GM12878 (cell line): ENCODE measurements around the gene BRF1. TPM values are rescaled to one million over a fixed set of nuclear protein-coding genes. Genes with fewer than 3 reads are reported as not detected.

Source experiments
- ATAC-seq: fragments of 200-7000 bp; cut with Tn5 transposase; 3 replicates; pipeline ENCODE4 v1.9.1; 2020; ENCODE audit warnings: mild to moderate bottlenecking, moderate library complexity
- BruUV-seq: library from RNA; stranded (reverse); fragments of 400-500 nt; replicated peaks from 2 replicates; lab custom pipeline; 2021; lab: Mats Ljungman, UMichigan
- CTCF ChIA-PET: fragments of 300-600 bp; sonication (Branson Sonifier 250); formaldehyde crosslinking; extraction: SDS; loops from one replicate; lab custom pipeline; 2021; ENCODE audit warnings: inconsistent platforms; lab: Yijun Ruan, JAX
- POLR2A ChIA-PET: fragments of 350-600 bp; formaldehyde crosslinking; extraction: SDS; loops from one replicate; lab custom pipeline; 2021; ENCODE audit warnings: inconsistent platforms; lab: Charles Lee
- RAD21 ChIA-PET: fragments of 300-600 bp; sonication (Branson Sonifier 250); formaldehyde crosslinking; loops from one replicate; lab custom pipeline; 2023; ENCODE audit warnings: antibody characterized with exemption; ENCODE audit not compliant: unreplicated experiment; lab: Charles Lee
- SMC1A ChIA-PET: fragments of 300-600 bp; sonication (Branson Sonifier 250); formaldehyde crosslinking; loops from one replicate; lab custom pipeline; 2023; ENCODE audit not compliant: unreplicated experiment, uncharacterized antibody; lab: Charles Lee
- DNase-seq: peaks from one replicate; pipeline ENCODE4 v3.0.0-alpha.2; 2011; ENCODE audit warnings: low read depth, low spot score
- FAIRE-seq: peaks from 3 replicates; lab custom pipeline; 2011; peaks lifted over from hg19 to GRCh38; lab: Jason Lieb, UNC
- H2AFZ ChIP-seq: 2 replicates; pipeline ENCODE4 v1.6.0; 2011; ENCODE audit warnings: low read depth, low read length, control low read depth; ENCODE audit not compliant: control insufficient read depth
- H3K27ac ChIP-seq: 2 replicates; pipeline ENCODE4 v1.5.1; 2011; ENCODE audit warnings: control low read depth; ENCODE audit not compliant: control insufficient read depth, insufficient read depth
- H3K27me3 ChIP-seq, 2 experiments: replicated peaks in 1 of 2; 2 replicates each; pipeline versions ENCODE4 v1.6.0 to v1.6.1; 2011; ENCODE audit warnings: low read length in 1 of 2; ENCODE audit not compliant: control insufficient read depth in 2 of 2, insufficient read depth in 2 of 2
- H3K36me3 ChIP-seq, 2 experiments: 2 replicates each; pipeline ENCODE4 v1.5.1; 2011; ENCODE audit warnings: low read length in 1 of 2; ENCODE audit not compliant: control insufficient read depth in 2 of 2, insufficient read depth in 2 of 2
- H3K4me1 ChIP-seq: 2 replicates; pipeline ENCODE4 v1.6.1; 2011; ENCODE audit warnings: mild to moderate bottlenecking, low read length, moderate library complexity, mixed read lengths; ENCODE audit not compliant: control insufficient read depth, insufficient read depth
- H3K4me2 ChIP-seq: 2 replicates; pipeline ENCODE4 v1.6.0; 2011; ENCODE audit warnings: control low read depth; ENCODE audit not compliant: control insufficient read depth, insufficient read depth
- H3K4me3 ChIP-seq: fragments of 200-600 bp; sonication (generic); 2 replicates; pipeline ENCODE4 v1.5.1; 2016
- H3K79me2 ChIP-seq: 2 replicates; pipeline ENCODE4 v1.6.0; 2011; ENCODE audit warnings: low read length; ENCODE audit not compliant: control insufficient read depth, insufficient read depth
- H3K9ac ChIP-seq: 2 replicates; pipeline ENCODE4 v1.8.0; 2011; ENCODE audit warnings: low read length, control low read depth, mixed read lengths; ENCODE audit not compliant: control insufficient read depth, insufficient read depth
- H3K9me3 ChIP-seq: replicated peaks from 3 replicates; pipeline ENCODE4 v1.5.1; 2011; ENCODE audit warnings: mild to moderate bottlenecking, low read length; ENCODE audit not compliant: control insufficient read depth, insufficient read depth
- H4K20me1 ChIP-seq: 2 replicates; pipeline ENCODE4 v1.6.0; 2011; ENCODE audit not compliant: control insufficient read depth, insufficient read depth
- EED ChIP-seq: sonication (generic); IDR thresholded peaks from 2 replicates; pipeline ENCODE4 v1.6.1; 2016; ENCODE audit warnings: antibody characterized with exemption, low read depth
- EP300 ChIP-seq, 2 experiments: fragments of 150-350 bp in 1 of 2; IDR thresholded peaks; 2 replicates each; pipeline ENCODE4 v1.6.1; 2011 to 2012; ENCODE audit warnings: low read depth in 2 of 2, low read length in 2 of 2, borderline replicate concordance in 1 of 2, improper control_type of control experiment in 1 of 2, inconsistent platforms in 1 of 2; ENCODE audit not compliant: control insufficient read depth in 1 of 2
- ESRRA ChIP-seq: IDR thresholded peaks from 2 replicates; pipeline ENCODE4 v1.6.1; 2012; ENCODE audit warnings: mild to moderate bottlenecking, low read length, improper control_type of control experiment
- PBX3 ChIP-seq: IDR thresholded peaks from 2 replicates; pipeline ENCODE4 v1.6.1; 2011; ENCODE audit warnings: mild to moderate bottlenecking, low read depth, low read length, moderate library complexity; ENCODE audit not compliant: insufficient replicate concordance
- SMAD1 ChIP-seq: fragments of 450-650 bp; IDR thresholded peaks from 2 replicates; pipeline ENCODE4 v1.6.1; 2018; ENCODE audit warnings: mild to moderate bottlenecking, low read depth; ENCODE audit not compliant: partially characterized antibody
- SP1 ChIP-seq: IDR thresholded peaks from one replicate; pipeline ENCODE4 v1.6.1; 2011; ENCODE audit warnings: low read depth, low read length
- SREBF2 ChIP-seq: IDR thresholded peaks from 2 replicates; pipeline ENCODE4 v1.6.1; 2012; ENCODE audit warnings: mild to moderate bottlenecking, low read length
- SRF ChIP-seq, 2 experiments: IDR thresholded peaks; 2 replicates each; pipeline ENCODE4 v1.6.1; 2011; ENCODE audit warnings: low read depth in 2 of 2, low read length in 2 of 2, mild to moderate bottlenecking in 1 of 2, moderate library complexity in 1 of 2
- SUZ12 ChIP-seq: fragments of 200-600 bp; sonication (generic); IDR thresholded peaks from one replicate; pipeline ENCODE4 v1.6.1; 2018; ENCODE audit warnings: antibody characterized with exemption, mild to moderate bottlenecking; ENCODE audit not compliant: unreplicated experiment
- ZNF384 ChIP-seq: IDR thresholded peaks from 2 replicates; pipeline ENCODE4 v1.6.1; 2012; ENCODE audit warnings: low read depth, mild to moderate bottlenecking, low read length, improper control_type of control experiment, borderline replicate concordance
- WGBS: methylation state at CpG from one replicate; pipeline ENCODE4 v1.1.6; 2016; ENCODE audit warnings: low lambda C conversion rate; ENCODE audit not compliant: insufficient replicate concordance, insufficient coverage; ENCODE audit errors: missing lambda C conversion rate; 5-methylcytosine and 5-hydroxymethylcytosine counted together
- in situ Hi-C: fragments of 300-500 bp; cut with MboI; formaldehyde crosslinking; loops from 9 replicates; pipeline ENCODE4 v1.14.3; 2018; ENCODE audit warnings: mixed read lengths
- intact Hi-C: fragments of 100-400 bp; cut with micrococcal nuclease; formaldehyde crosslinking; loops from one replicate; pipeline ENCODE4 v1.14.2; 2022; ENCODE audit not compliant: unreplicated experiment
- polyA plus RNA-seq, 11 experiments: library from polyadenylated mRNA; depleted of rRNA in 4 of 11; unstranded in 6 of 11; stranded (reverse) in 5 of 11; fragments of >200 nt; fragmentation: Nextera tagmentation in 4 of 11; fragmentation: Illumina TruSeq in 1 of 11; extraction: Ambion mirVana in 4 of 11; extraction: Trizol in 1 of 11; gene quantifications; 1 replicate in 1 of 11; 2 replicates in 10 of 11; pipeline versions ENCODE4 v1.2.1 to v1.2.3, GENCODE V29; 2011 to 2016; ENCODE audit warnings: inconsistent platforms in 2 of 11, missing spikeins in 2 of 11, low read depth in 1 of 11
- total RNA-seq, 4 experiments: library from RNA; depleted of rRNA in 3 of 4; stranded (reverse); fragments of >200 nt in 3 of 4; fragmentation: Illumina TruSeq in 1 of 4; extraction: Trizol in 1 of 4; gene quantifications; 2 replicates each; pipeline versions ENCODE4 v1.2.1 to v1.2.3, GENCODE V29; 2013 to 2021
- TF ChIP-seq, protein P1 (sequence below): fragments of 450-650 bp; conservative IDR thresholded peaks from 2 replicates; pipeline ENCODE4 v1.6.1; 2017; ENCODE audit warnings: mild to moderate bottlenecking, moderate library complexity
- TF ChIP-seq, protein P2 (sequence below): fragments of 150-350 bp; IDR thresholded peaks from 2 replicates; pipeline ENCODE4 v1.6.1; 2014; ENCODE audit warnings: mild to moderate bottlenecking, low read depth, low read length
- TF ChIP-seq, protein P3 (sequence below): fragments of 450-650 bp; IDR thresholded peaks from 2 replicates; pipeline ENCODE4 v1.6.1; 2017; ENCODE audit warnings: mild to moderate bottlenecking, moderate library complexity

BRF1 gene
- total and polyA plus RNA-seq, 10 of the 15 experiments (the other 5 are each of a cell fraction or from before 2014, with no cell fraction given): 0.21 to 33.5 (median 10.7) TPM

DNA sequence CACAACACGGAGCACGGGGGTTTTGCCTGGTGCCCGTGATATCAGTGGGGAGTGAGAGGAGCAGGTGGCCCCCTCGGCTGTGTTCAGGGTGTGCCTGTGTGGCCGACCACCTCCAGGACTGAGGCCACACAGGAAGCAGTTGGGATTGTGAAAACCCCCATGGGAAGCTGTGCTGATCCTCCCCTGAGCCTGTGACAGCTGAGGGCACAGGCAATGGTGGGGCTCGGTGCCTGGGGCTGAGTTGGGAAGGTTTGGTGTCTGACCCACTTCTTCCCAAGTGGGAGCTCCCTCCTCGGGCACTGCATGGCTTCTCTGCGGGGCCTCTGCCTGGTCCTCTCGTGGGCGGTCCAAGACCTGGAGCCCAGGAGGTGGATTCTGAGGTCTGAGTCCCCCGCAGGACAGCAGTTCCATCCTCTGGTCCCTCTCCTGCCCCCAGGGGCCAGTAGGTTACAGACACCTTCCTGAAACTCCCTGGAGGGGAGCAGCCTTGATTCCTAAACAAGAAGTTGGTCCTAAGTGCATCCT, 31.6 kb upstream of the BRF1 start:
- WGBS: 39% methylated on average over 11 of the region's 11 CpGs
- Histone ChIP-seq H3K9ac (no peak overlapping the region), H3K4me1 (peaks cover 3% of the 10 kb centered on the region; the same call in 1 of the 2 replicates), H2AFZ (no peak overlapping the region), H3K9me3 (no peaks in the 10 kb centered on the region), H3K27ac (no peak overlapping the region), H3K4me2 (no peak overlapping the region), H3K4me3 (no peak overlapping the region), H3K27me3 (no peaks in the 10 kb centered on the region), H4K20me1 (no peaks in the 10 kb centered on the region), H3K36me3 (no peaks in the 10 kb centered on the region; a peak in 1 of 4 replicates), H3K79me2 (no peaks in the 10 kb centered on the region)
- RAD21 ChIA-PET: no interaction called here
- SMC1A ChIA-PET: no interaction called here
- FAIRE-seq: no peak
- TF ChIP-seq PBX3 (no peak), EP300 (IDR thresholded peaks at IDR 0.05; ENCODE audit: borderline replicate concordance in 1 of 2, control insufficient read depth in 1 of 2, low read depth in 2 of 2, low read length in 2 of 2) (no peak), ESRRA (no peak), EED (no peak), SRF (IDR thresholded peaks at IDR 0.05; ENCODE audit: low read depth in 2 of 2, low read length in 2 of 2) (no peak), ZNF384 (no peak), SP1 (no peak), SUZ12 (no peak), SMAD1 (no peak), SREBF2 (no peak)
- TF ChIP-seq, protein P1, sequence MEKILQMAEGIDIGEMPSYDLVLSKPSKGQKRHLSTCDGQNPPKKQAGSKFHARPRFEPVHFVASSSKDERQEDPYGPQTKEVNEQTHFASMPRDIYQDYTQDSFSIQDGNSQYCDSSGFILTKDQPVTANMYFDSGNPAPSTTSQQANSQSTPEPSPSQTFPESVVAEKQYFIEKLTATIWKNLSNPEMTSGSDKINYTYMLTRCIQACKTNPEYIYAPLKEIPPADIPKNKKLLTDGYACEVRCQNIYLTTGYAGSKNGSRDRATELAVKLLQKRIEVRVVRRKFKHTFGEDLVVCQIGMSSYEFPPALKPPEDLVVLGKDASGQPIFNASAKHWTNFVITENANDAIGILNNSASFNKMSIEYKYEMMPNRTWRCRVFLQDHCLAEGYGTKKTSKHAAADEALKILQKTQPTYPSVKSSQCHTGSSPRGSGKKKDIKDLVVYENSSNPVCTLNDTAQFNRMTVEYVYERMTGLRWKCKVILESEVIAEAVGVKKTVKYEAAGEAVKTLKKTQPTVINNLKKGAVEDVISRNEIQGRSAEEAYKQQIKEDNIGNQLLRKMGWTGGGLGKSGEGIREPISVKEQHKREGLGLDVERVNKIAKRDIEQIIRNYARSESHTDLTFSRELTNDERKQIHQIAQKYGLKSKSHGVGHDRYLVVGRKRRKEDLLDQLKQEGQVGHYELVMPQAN: no peak
- TF ChIP-seq, protein P2, sequence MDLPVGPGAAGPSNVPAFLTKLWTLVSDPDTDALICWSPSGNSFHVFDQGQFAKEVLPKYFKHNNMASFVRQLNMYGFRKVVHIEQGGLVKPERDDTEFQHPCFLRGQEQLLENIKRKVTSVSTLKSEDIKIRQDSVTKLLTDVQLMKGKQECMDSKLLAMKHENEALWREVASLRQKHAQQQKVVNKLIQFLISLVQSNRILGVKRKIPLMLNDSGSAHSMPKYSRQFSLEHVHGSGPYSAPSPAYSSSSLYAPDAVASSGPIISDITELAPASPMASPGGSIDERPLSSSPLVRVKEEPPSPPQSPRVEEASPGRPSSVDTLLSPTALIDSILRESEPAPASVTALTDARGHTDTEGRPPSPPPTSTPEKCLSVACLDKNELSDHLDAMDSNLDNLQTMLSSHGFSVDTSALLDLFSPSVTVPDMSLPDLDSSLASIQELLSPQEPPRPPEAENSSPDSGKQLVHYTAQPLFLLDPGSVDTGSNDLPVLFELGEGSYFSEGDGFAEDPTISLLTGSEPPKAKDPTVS: no peak
- TF ChIP-seq, protein P3, sequence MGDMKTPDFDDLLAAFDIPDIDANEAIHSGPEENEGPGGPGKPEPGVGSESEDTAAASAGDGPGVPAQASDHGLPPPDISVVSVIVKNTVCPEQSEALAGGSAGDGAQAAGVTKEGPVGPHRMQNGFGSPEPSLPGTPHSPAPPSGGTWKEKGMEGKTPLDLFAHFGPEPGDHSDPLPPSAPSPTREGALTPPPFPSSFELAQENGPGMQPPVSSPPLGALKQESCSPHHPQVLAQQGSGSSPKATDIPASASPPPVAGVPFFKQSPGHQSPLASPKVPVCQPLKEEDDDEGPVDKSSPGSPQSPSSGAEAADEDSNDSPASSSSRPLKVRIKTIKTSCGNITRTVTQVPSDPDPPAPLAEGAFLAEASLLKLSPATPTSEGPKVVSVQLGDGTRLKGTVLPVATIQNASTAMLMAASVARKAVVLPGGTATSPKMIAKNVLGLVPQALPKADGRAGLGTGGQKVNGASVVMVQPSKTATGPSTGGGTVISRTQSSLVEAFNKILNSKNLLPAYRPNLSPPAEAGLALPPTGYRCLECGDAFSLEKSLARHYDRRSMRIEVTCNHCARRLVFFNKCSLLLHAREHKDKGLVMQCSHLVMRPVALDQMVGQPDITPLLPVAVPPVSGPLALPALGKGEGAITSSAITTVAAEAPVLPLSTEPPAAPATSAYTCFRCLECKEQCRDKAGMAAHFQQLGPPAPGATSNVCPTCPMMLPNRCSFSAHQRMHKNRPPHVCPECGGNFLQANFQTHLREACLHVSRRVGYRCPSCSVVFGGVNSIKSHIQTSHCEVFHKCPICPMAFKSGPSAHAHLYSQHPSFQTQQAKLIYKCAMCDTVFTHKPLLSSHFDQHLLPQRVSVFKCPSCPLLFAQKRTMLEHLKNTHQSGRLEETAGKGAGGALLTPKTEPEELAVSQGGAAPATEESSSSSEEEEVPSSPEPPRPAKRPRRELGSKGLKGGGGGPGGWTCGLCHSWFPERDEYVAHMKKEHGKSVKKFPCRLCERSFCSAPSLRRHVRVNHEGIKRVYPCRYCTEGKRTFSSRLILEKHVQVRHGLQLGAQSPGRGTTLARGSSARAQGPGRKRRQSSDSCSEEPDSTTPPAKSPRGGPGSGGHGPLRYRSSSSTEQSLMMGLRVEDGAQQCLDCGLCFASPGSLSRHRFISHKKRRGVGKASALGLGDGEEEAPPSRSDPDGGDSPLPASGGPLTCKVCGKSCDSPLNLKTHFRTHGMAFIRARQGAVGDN: no peak
- POLR2A ChIA-PET: no interaction called here
- BruUV-seq: no TSS peak
- in situ Hi-C loops: no loop called here
- no peak for ATAC-seq
- intact Hi-C loops: no loop called here
- CTCF ChIA-PET: no interaction called here
- DNase-seq: no peak
